Measurements from ENCODE around the gene EPHX1. TPM values are rescaled to one million over a fixed set of nuclear protein-coding genes. Genes with fewer than 3 reads are reported as not detected.
A peak's percentile ranks its signal among the peaks of the same experiment; 100 is the strongest.

Gene EPHX1
- total and polyA plus RNA-seq, 4 donors = 31.7 to 115 (median 98.5) TPM

DNA sequence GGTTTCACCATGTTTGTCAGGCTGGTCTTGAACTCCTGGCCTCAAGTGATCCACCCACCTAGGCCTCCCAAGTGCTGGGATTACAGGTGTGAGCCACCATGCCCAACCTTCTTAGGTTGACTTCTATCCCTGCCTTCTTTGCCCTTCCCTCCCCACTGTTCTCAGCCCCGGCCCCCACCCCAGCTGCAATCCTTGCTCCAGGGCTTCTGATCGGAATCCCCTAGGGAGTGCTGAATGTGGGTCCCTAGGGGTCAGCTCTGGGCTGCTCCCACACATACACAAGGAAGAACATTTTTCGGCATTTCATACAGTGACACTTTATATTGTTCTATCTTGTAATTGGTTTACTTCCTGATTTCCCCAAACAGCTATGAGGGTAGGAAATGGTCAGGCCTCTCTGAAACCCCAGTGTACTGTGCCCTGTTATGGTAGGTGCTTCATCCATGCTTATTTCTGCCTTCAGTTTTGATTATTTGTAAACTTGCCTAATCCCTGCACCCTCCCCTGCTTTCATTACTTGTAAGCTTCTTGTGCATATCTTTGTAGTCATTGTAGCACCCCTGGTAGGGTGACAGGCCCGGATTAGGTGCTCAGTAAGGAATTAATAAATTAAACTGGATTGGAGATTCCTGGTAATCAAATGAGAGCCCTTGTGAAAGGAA, 38.1 kb upstream of the EPHX1 start:
- Histone ChIP-seq H3K9ac (ENCODE audit: insufficient read depth in 1 of 2, low read length in 2 of 2) (peak overlapping the region in 1 of 2 donors; percentile 59), H3K9me3 (ENCODE audit: control insufficient read depth in 4 of 4, insufficient read depth in 3 of 4, low read length in 3 of 4) (no peaks in the 10 kb centered on the region), H3K4me3 (no peak overlapping the region), H3K27ac (ENCODE audit: low read depth in 1 of 2, low read length in 1 of 2) (peak overlapping the region; percentile 55 to 71), H3K27me3 (ENCODE audit: control insufficient read depth in 3 of 3, insufficient read depth in 3 of 3, low read length in 2 of 3) (no peaks in the 10 kb centered on the region), H3K36me3 (ENCODE audit: control insufficient read depth in 4 of 4, insufficient read depth in 4 of 4, low read length in 4 of 4) (no peaks in the 10 kb centered on the region), H3K4me1 (ENCODE audit: control insufficient read depth in 5 of 5, insufficient read depth in 5 of 5, low read length in 5 of 5) (peaks cover 5 to 89% (median 44%) of the 10 kb centered on the region in 5 donors)
- ATAC-seq (ENCODE audit: insufficient read depth, low FRiP score) = no peak
- TF ChIP-seq, protein P1, sequence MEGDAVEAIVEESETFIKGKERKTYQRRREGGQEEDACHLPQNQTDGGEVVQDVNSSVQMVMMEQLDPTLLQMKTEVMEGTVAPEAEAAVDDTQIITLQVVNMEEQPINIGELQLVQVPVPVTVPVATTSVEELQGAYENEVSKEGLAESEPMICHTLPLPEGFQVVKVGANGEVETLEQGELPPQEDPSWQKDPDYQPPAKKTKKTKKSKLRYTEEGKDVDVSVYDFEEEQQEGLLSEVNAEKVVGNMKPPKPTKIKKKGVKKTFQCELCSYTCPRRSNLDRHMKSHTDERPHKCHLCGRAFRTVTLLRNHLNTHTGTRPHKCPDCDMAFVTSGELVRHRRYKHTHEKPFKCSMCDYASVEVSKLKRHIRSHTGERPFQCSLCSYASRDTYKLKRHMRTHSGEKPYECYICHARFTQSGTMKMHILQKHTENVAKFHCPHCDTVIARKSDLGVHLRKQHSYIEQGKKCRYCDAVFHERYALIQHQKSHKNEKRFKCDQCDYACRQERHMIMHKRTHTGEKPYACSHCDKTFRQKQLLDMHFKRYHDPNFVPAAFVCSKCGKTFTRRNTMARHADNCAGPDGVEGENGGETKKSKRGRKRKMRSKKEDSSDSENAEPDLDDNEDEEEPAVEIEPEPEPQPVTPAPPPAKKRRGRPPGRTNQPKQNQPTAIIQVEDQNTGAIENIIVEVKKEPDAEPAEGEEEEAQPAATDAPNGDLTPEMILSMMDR (IDR thresholded peaks at IDR 0.05; ENCODE audit: control extremely low read depth, extremely low read depth) = no peak
- DNase-seq = no peak
- 56 to 68% methylated on average over 4 of the region's 4 CpGs for WGBS, 2 donors

DNA sequence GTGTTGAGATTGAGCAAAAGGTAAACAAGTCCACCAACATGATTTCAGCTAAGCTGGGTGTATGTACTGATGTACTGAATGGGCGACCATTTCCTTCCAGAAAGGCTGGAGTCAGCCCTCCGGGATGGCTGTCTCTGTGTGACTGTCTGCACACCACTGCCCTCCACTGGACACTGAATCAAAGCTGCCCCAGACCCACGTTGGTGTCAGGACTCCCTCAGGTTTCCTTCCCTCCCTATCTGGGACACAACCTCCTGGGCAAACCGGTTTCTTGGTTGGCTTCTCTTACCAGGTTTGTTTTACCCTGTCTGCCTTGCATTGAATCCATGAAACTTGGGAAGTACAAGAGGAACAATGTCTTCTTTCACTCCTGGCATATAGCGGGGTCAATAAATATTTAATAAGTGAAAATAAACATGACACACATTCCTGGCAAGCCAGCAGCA, 37.6 kb upstream of the EPHX1 start:
- H3K36me3 ChIP-seq (ENCODE audit: control insufficient read depth in 4 of 4, insufficient read depth in 4 of 4, low read length in 4 of 4) = no peaks in the 10 kb centered on the region
- peak overlapping the region in 1 of 2 donors; percentile 59 for H3K9ac ChIP-seq (ENCODE audit: insufficient read depth in 1 of 2, low read length in 2 of 2)
- H3K9me3 ChIP-seq (ENCODE audit: control insufficient read depth in 4 of 4, insufficient read depth in 3 of 4, low read length in 3 of 4) = no peaks in the 10 kb centered on the region
- 10 to 26% methylated on average over 5 of the region's 5 CpGs for WGBS, 2 donors
- DNase-seq (peak; percentile 92 to 96 (median 95)), ATAC-seq (ENCODE audit: insufficient read depth, low FRiP score) (peak; percentile 91)
- no peaks in the 10 kb centered on the region for H3K27me3 ChIP-seq (ENCODE audit: control insufficient read depth in 3 of 3, insufficient read depth in 3 of 3, low read length in 2 of 3)
- TF ChIP-seq, protein P1 (IDR thresholded peaks at IDR 0.05; ENCODE audit: control extremely low read depth, extremely low read depth) = peak; percentile 69
- peak overlapping the region in 1 of 2 donors; percentile 71 for H3K27ac ChIP-seq (ENCODE audit: low read depth in 1 of 2, low read length in 1 of 2)
- no peak overlapping the region for H3K4me3 ChIP-seq
- peaks cover 5 to 89% (median 39%) of the 10 kb centered on the region in 5 donors for H3K4me1 ChIP-seq (ENCODE audit: control insufficient read depth in 5 of 5, insufficient read depth in 5 of 5, low read length in 5 of 5)

DNA sequence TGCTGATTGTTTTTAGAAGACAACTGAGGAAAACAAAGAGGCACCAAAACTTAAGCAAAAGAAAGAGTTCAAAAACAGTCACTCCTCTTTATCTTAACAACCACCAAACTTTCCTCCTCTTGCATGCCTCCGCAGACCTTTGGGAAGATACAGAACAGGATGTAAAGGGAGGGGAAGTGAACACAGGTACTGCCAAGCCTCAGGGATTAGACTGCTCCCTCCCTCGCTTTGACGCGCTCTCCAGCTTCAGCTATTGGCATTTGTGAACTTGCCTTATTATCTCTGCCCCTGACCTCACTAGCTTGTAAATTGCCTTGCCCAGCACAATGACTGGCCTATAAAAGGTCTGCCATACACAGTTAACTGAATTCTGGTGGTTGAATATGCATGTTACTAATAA, 37.1 kb upstream of the EPHX1 start:
- Histone ChIP-seq H3K27ac (ENCODE audit: low read depth in 1 of 2, low read length in 1 of 2) (no peak overlapping the region), H3K27me3 (ENCODE audit: control insufficient read depth in 3 of 3, insufficient read depth in 3 of 3, low read length in 2 of 3) (no peaks in the 10 kb centered on the region), H3K4me1 (ENCODE audit: control insufficient read depth in 5 of 5, insufficient read depth in 5 of 5, low read length in 5 of 5) (peaks cover 5 to 84% (median 37%) of the 10 kb centered on the region in 5 donors), H3K9ac (ENCODE audit: insufficient read depth in 1 of 2, low read length in 2 of 2) (peak overlapping the region in 1 of 2 donors; percentile 59), H3K4me3 (no peak overlapping the region), H3K36me3 (ENCODE audit: control insufficient read depth in 4 of 4, insufficient read depth in 4 of 4, low read length in 4 of 4) (peaks cover 0 to 2% (median 0%) of the 10 kb centered on the region in 4 donors), H3K9me3 (ENCODE audit: control insufficient read depth in 4 of 4, insufficient read depth in 3 of 4, low read length in 3 of 4) (no peaks in the 10 kb centered on the region)
- DNase-seq (peak in 2 of 3 donors; percentile 32 to 50), ATAC-seq (ENCODE audit: insufficient read depth, low FRiP score) (no peak)
- TF ChIP-seq, protein P1 (IDR thresholded peaks at IDR 0.05; ENCODE audit: control extremely low read depth, extremely low read depth) = no peak
- 45 to 81% methylated on average over 4 of the region's 4 CpGs for WGBS, 2 donors

Measured in lung (tissue), 12 donors.